OCI-LY1 (cell line): ENCODE results near the gene MNT.

Source experiments
- H2AFZ ChIP-seq: fragments of 200-600 bp; sonication (generic), shearing (Covaris generic); 2 replicates; pipeline ENCODE4 v1.6.0; 2014; ENCODE audit warnings: antibody characterized with exemption, mild to moderate bottlenecking, low read length
- H3F3A ChIP-seq: fragments of 200-600 bp; sonication (generic), shearing (Covaris generic); 2 replicates; pipeline ENCODE4 v1.6.0; 2014; ENCODE audit warnings: mild to moderate bottlenecking, antibody characterized with exemption, low read length, moderate library complexity; ENCODE audit not compliant: insufficient read depth
- H3K27ac ChIP-seq: fragments of 200-600 bp; sonication (generic); 2 replicates; pipeline ENCODE4 v1.5.1; 2014; ENCODE audit warnings: low read length, mixed run types, mild to moderate bottlenecking, low read depth; ENCODE audit not compliant: poor library complexity, severe bottlenecking
- H3K27me3 ChIP-seq: fragments of 200-600 bp; sonication (generic); 2 replicates; pipeline ENCODE4 v1.6.0; 2014; ENCODE audit warnings: antibody characterized with exemption, mild to moderate bottlenecking, low read length, moderate library complexity; ENCODE audit not compliant: insufficient read depth
- H3K36me3 ChIP-seq: fragments of 200-600 bp; sonication (generic); 2 replicates; pipeline ENCODE4 v1.6.1; 2014; ENCODE audit warnings: mild to moderate bottlenecking, antibody characterized with exemption, low read length, moderate library complexity, mixed read lengths; ENCODE audit not compliant: insufficient read depth
- H3K4me1 ChIP-seq: fragments of 200-600 bp; sonication (generic); 2 replicates; pipeline ENCODE4 v1.5.1; 2014; ENCODE audit warnings: mild to moderate bottlenecking, low read length, moderate library complexity; ENCODE audit not compliant: insufficient read depth, severe bottlenecking
- H3K4me2 ChIP-seq: fragments of 200-600 bp; sonication (generic), shearing (Covaris generic); 2 replicates; pipeline ENCODE4 v1.6.1; 2014; ENCODE audit warnings: low read length
- H3K4me3 ChIP-seq: fragments of 200-600 bp; sonication (generic); 2 replicates; pipeline ENCODE4 v1.5.1; 2014; ENCODE audit warnings: low read length, low read depth, mild to moderate bottlenecking, mixed read lengths; ENCODE audit not compliant: poor library complexity, severe bottlenecking
- H3K79me2 ChIP-seq: fragments of 200-600 bp; shearing (Covaris generic); 2 replicates; pipeline ENCODE4 v1.6.1; 2016; ENCODE audit warnings: mixed run types, low read length, mixed read lengths; ENCODE audit not compliant: insufficient read depth
- H3K9ac ChIP-seq: fragments of 200-600 bp; sonication (generic), shearing (Covaris generic); 2 replicates; pipeline ENCODE4 v1.6.1; 2014; ENCODE audit warnings: mild to moderate bottlenecking, low read length, mixed read lengths
- H3K9me2 ChIP-seq: fragments of 200-600 bp; sonication (generic), shearing (Covaris generic); 2 replicates; pipeline ENCODE4 v1.6.1; 2014; ENCODE audit warnings: low read depth, mild to moderate bottlenecking, low read length, mixed read lengths
- H3K9me3 ChIP-seq: fragments of 200-600 bp; shearing (Covaris generic); 2 replicates; pipeline ENCODE4 v1.6.1; 2014; ENCODE audit warnings: low read length, mixed read lengths
- H4K20me1 ChIP-seq: fragments of 200-600 bp; sonication (generic), shearing (Covaris generic); 2 replicates; pipeline ENCODE4 v1.6.0; 2016; ENCODE audit warnings: mild to moderate bottlenecking, low read length; ENCODE audit not compliant: insufficient read depth
- EZH2 ChIP-seq: fragments of 200-600 bp; sonication (generic), shearing (Covaris generic); IDR thresholded peaks from 2 replicates; pipeline ENCODE4 v1.8.0; 2017; ENCODE audit warnings: borderline replicate concordance, mixed run types, mild to moderate bottlenecking, antibody characterized with exemption, low read length, moderate library complexity, mixed read lengths
- TF ChIP-seq, protein P1 (sequence below): fragments of 200-600 bp; sonication (generic), shearing (Covaris generic); IDR thresholded peaks from 2 replicates; pipeline ENCODE4 v1.5.1; 2017; ENCODE audit warnings: mild to moderate bottlenecking, antibody characterized with exemption, low read length, moderate library complexity, mixed read lengths

MNT gene

DNA sequence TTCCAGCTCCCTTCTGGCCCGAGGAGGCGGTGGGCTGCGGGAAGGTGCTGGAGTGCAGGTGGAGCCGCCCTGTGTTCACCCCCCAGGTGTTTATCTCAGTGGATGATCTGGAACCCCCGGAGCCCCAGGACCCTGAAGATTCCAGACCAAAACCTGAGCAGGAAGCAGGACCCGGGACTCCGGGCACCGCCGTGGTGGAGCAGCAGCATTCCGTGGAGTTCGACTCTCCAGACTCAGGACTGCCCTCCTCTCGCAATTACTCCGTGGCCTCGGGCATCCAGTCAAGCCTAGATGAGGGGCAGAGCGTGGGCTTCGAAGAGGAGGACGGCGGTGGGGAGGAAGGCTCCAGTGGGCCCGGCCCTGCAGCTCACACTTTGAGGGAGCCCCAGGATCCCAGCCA lies 25.5 kb downstream of the MNT start:
- Histone ChIP-seq H3K27me3 (no peaks in the 10 kb centered on the region), H3K9me2 (no peaks in the 10 kb centered on the region), H3K27ac (no peak overlapping the region), H3K36me3 (peaks cover 35% of the 10 kb centered on the region), H3K4me3 (no peak overlapping the region), H3F3A (no peaks in the 10 kb centered on the region), H2AFZ (no peak overlapping the region), H3K9ac (no peak overlapping the region), H3K4me1 (no peaks in the 10 kb centered on the region), H3K9me3 (no peaks in the 10 kb centered on the region), H3K4me2 (no peak overlapping the region), H3K79me2 (no peaks in the 10 kb centered on the region), H4K20me1 (no peaks in the 10 kb centered on the region)
- TF ChIP-seq, protein P1, sequence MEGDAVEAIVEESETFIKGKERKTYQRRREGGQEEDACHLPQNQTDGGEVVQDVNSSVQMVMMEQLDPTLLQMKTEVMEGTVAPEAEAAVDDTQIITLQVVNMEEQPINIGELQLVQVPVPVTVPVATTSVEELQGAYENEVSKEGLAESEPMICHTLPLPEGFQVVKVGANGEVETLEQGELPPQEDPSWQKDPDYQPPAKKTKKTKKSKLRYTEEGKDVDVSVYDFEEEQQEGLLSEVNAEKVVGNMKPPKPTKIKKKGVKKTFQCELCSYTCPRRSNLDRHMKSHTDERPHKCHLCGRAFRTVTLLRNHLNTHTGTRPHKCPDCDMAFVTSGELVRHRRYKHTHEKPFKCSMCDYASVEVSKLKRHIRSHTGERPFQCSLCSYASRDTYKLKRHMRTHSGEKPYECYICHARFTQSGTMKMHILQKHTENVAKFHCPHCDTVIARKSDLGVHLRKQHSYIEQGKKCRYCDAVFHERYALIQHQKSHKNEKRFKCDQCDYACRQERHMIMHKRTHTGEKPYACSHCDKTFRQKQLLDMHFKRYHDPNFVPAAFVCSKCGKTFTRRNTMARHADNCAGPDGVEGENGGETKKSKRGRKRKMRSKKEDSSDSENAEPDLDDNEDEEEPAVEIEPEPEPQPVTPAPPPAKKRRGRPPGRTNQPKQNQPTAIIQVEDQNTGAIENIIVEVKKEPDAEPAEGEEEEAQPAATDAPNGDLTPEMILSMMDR: no peak
- TF ChIP-seq EZH2: no peak

DNA sequence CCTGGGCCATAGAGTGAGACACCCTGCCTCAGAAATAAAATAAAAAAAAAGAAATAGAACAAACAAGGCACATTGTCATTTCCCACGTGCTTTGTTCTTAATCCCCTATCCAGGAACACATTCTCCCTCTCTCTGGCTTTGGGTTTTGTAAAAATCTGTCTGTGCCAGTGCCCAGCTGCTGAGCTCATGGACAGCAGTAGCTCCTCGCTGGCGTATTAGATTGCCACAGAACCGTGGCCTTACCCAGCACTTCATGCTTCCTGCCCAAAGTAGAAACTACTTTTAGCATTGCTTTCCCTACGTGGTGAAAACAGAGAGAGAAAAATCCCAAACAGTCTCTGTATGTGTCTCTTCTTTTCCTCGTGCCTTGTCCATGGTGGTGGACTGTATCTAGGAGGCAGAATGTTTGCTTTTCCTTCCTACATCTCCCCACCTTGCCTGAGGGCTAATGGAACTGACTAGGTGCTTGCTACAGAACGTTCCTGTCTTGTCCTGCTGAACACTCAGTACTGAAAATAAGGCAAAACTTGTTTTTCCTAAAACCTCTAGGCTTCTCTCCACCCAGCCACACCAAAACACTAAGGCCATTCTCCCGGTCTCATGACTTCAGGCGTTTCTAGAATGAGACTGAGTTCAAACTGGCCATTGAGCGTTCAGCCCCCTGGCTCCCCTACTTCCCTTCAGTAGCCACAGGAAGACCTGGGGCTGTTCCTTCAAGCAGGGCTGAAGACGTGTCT lies 26.1 kb downstream of the MNT start:
- no peak overlapping the region for H3K4me2 ChIP-seq
- H3K9me2 ChIP-seq: no peaks in the 10 kb centered on the region
- no peaks in the 10 kb centered on the region for H4K20me1 ChIP-seq
- H3K9ac ChIP-seq: no peak overlapping the region
- H3K36me3 ChIP-seq: peaks cover 33% of the 10 kb centered on the region
- H3K79me2 ChIP-seq: no peaks in the 10 kb centered on the region
- H3K4me1 ChIP-seq: no peaks in the 10 kb centered on the region
- no peaks in the 10 kb centered on the region for H3K27me3 ChIP-seq
- no peaks in the 10 kb centered on the region for H3K9me3 ChIP-seq
- TF ChIP-seq, protein P1: no peak
- no peak for TF ChIP-seq EZH2
- no peaks in the 10 kb centered on the region for H3F3A ChIP-seq
- H3K27ac ChIP-seq: no peak overlapping the region
- H3K4me3 ChIP-seq: no peak overlapping the region
- no peak overlapping the region for H2AFZ ChIP-seq

DNA sequence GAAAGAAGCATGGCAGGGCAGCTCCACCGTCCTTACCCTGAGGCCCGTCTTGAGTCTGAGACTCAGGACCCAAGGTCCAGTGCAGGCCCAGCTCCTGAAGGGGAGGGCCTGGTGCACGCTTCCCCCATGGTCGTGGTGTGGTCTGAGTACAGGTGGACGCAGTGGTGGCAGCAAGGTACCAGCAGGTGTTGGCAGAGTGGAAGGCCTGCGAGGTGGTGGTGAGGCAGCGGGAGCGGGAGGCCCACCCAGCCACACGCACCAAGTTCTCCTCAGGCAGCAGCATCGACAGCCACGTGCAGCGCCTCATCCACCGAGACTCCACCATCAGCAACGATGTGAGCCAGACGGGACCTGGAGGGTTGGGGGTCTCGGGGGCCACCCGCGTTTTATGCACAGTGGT lies 27.7 kb downstream of the MNT start:
- Histone ChIP-seq H2AFZ (no peak overlapping the region), H3K36me3 (peaks cover 33% of the 10 kb centered on the region), H3K4me1 (no peaks in the 10 kb centered on the region), H3K9me3 (no peaks in the 10 kb centered on the region), H3K4me3 (no peak overlapping the region), H3K27ac (no peak overlapping the region), H3K79me2 (no peaks in the 10 kb centered on the region), H3K27me3 (no peaks in the 10 kb centered on the region), H3K9me2 (no peaks in the 10 kb centered on the region), H3F3A (no peaks in the 10 kb centered on the region), H4K20me1 (no peaks in the 10 kb centered on the region), H3K4me2 (no peak overlapping the region), H3K9ac (no peak overlapping the region)
- TF ChIP-seq EZH2: no peak
- TF ChIP-seq, protein P1: no peak
